HCT116 (cell line): ENCODE results near the gene GALC. TPM values are rescaled to one million over a fixed set of nuclear protein-coding genes. Genes with fewer than 3 reads are reported as not detected.

Experiments used
- ATAC-seq: fragments of 200-7000 bp; cut with Tn5 transposase; 2 replicates; pipeline ENCODE4 v1.9.1; 2020; ENCODE audit warnings: mild to moderate bottlenecking, moderate library complexity
- BruUV-seq: library from RNA; stranded (reverse); fragments of 400-500 nt; replicated peaks from 2 replicates; lab custom pipeline; 2021; lab: Mats Ljungman, UMichigan
- CTCF ChIA-PET: fragments of 300-600 bp; sonication (Branson Sonifier 250); formaldehyde crosslinking; loops from one replicate; lab custom pipeline; 2021; ENCODE audit warnings: antibody characterized with exemption; lab: Charles Lee
- POLR2A ChIA-PET: fragments of 300-600, 350-600 bp; sonication (Branson Sonifier 250); formaldehyde crosslinking; loops from one replicate; lab custom pipeline; 2021; ENCODE audit warnings: antibody characterized with exemption; lab: Charles Lee
- RAD21 ChIA-PET, 2 experiments: fragments of 300-600 bp; sonication (Branson Sonifier 250); formaldehyde crosslinking; loops; one replicate each; lab custom pipeline; 2023; ENCODE audit warnings: low total read pairs in 2 of 2; ENCODE audit not compliant: uncharacterized antibody in 2 of 2, unreplicated experiment in 2 of 2, low non-redundant PET in 1 of 2; lab: Charles Lee
- DNase-seq: peaks from one replicate; pipeline ENCODE4 v3.0.0-alpha.2; 2010; ENCODE audit warnings: low read depth, low spot score
- H2AFZ ChIP-seq: fragments of 200-600 bp; shearing (Covaris generic), sonication (generic); 2 replicates; pipeline ENCODE4 v1.6.1; 2017; ENCODE audit warnings: low read depth, mixed run types, mixed read lengths, antibody characterized with exemption, low read length; ENCODE audit not compliant: poor library complexity, severe bottlenecking
- H3K27ac ChIP-seq: 2 replicates; pipeline ENCODE4 v1.5.1; 2012; ENCODE audit warnings: low read depth, low read length
- H3K27me3 ChIP-seq: fragments of 200-600 bp; sonication (generic); 2 replicates; pipeline ENCODE4 v1.6.1; 2016; ENCODE audit warnings: mixed run types, low read length, mixed read lengths; ENCODE audit not compliant: insufficient read depth
- H3K36me3 ChIP-seq, 2 experiments: fragments of 200-500 bp in 1 of 2; fragments of 200-600 bp in 1 of 2; sonication (Bioruptor generic) in 1 of 2; sonication (generic) in 1 of 2; 2 replicates each; pipeline versions ENCODE4 v1.5.1 to v1.6.1; 2014 to 2016; ENCODE audit warnings: low read length in 2 of 2, inconsistent platforms in 1 of 2, mixed read lengths in 1 of 2, mixed run types in 1 of 2; ENCODE audit not compliant: insufficient read depth in 2 of 2, control insufficient read depth in 1 of 2
- H3K4me1 ChIP-seq, 2 experiments: fragments of 200-600 bp in 1 of 2; sonication (generic) in 1 of 2; 2 replicates each; pipeline versions ENCODE4 v1.5.1 to v1.6.1; 2012 to 2017; ENCODE audit warnings: low read length in 2 of 2, inconsistent platforms in 1 of 2, mild to moderate bottlenecking in 1 of 2, mixed read lengths in 1 of 2, mixed run types in 1 of 2, moderate library complexity in 1 of 2; ENCODE audit not compliant: insufficient read depth in 2 of 2, control insufficient read depth in 1 of 2
- H3K4me2 ChIP-seq: fragments of 200-600 bp; sonication (generic); 2 replicates; pipeline ENCODE4 v1.6.1; 2017; ENCODE audit warnings: mixed run types, low read length, mixed read lengths
- H3K4me3 ChIP-seq, 2 experiments: fragments of 200-600 bp in 1 of 2; sonication (generic) in 1 of 2; replicated peaks in 1 of 2; 2 replicates each; pipeline ENCODE4 v1.5.1; 2011 to 2016; ENCODE audit warnings: low read length in 2 of 2, control low read depth in 1 of 2, low read depth in 1 of 2, mild to moderate bottlenecking in 1 of 2, mixed read lengths in 1 of 2, mixed run types in 1 of 2
- H3K79me2 ChIP-seq: fragments of 200-600 bp; sonication (generic); 2 replicates; pipeline ENCODE4 v1.6.1; 2017; ENCODE audit warnings: mild to moderate bottlenecking, mixed run types, low read length, moderate library complexity, mixed read lengths; ENCODE audit not compliant: insufficient read depth
- H3K9ac ChIP-seq: fragments of 200-600 bp; sonication (generic); 2 replicates; pipeline ENCODE4 v1.6.1; 2016; ENCODE audit warnings: low read length, mixed read lengths
- H3K9me2 ChIP-seq: fragments of 200-600 bp; sonication (generic), shearing (Covaris generic); 2 replicates; pipeline ENCODE4 v1.6.1; 2017; ENCODE audit warnings: mixed run types, mild to moderate bottlenecking, moderate library complexity; ENCODE audit not compliant: insufficient read depth
- H3K9me3 ChIP-seq, 2 experiments: fragments of 200-500 bp in 1 of 2; fragments of 200-600 bp in 1 of 2; sonication (Bioruptor generic) in 1 of 2; sonication (generic) in 1 of 2; 2 replicates each; pipeline ENCODE4 v1.6.1; 2014 to 2017; ENCODE audit warnings: low read length in 2 of 2, mixed read lengths in 2 of 2, inconsistent platforms in 1 of 2, low read depth in 1 of 2, mild to moderate bottlenecking in 1 of 2, mixed run types in 1 of 2, moderate library complexity in 1 of 2; ENCODE audit not compliant: control insufficient read depth in 1 of 2, insufficient read depth in 1 of 2
- H4K20me1 ChIP-seq: fragments of 200-600 bp; sonication (generic), shearing (Covaris generic); 2 replicates; pipeline ENCODE4 v1.6.1; 2017; ENCODE audit warnings: mixed run types, mild to moderate bottlenecking, moderate library complexity; ENCODE audit not compliant: insufficient read depth
- EZH2 ChIP-seq: fragments of 200-600 bp; sonication (generic); IDR thresholded peaks from 2 replicates; pipeline ENCODE4 v1.6.1; 2017; ENCODE audit warnings: antibody characterized with exemption, mixed run types
- JUND ChIP-seq: IDR thresholded peaks from 2 replicates; pipeline ENCODE4 v1.6.1; 2012
- POLR2A ChIP-seq: IDR thresholded peaks from 2 replicates; pipeline ENCODE4 v1.7.0; 2011; ENCODE audit warnings: borderline replicate concordance; ENCODE audit not compliant: insufficient read depth, insufficient read length; ENCODE audit errors: extremely low read depth
- POLR2AphosphoS5 ChIP-seq: IDR thresholded peaks from 2 replicates; pipeline ENCODE4 v1.6.1; 2011; ENCODE audit warnings: mild to moderate bottlenecking, low read depth, low read length, moderate library complexity
- RAD21 ChIP-seq: IDR thresholded peaks from 2 replicates; pipeline ENCODE4 v1.6.1; 2012; ENCODE audit warnings: low read depth, mild to moderate bottlenecking
- YY1 ChIP-seq: IDR thresholded peaks from 2 replicates; pipeline ENCODE4 v1.6.1; 2011; ENCODE audit warnings: low read length, low read depth, moderate library complexity, mild to moderate bottlenecking; ENCODE audit not compliant: insufficient replicate concordance; ENCODE audit errors: extremely low read depth
- intact Hi-C: fragments of 100-400 bp; cut with micrococcal nuclease; formaldehyde crosslinking; loops from 2 replicates; pipeline ENCODE4 v1.10.0; 2022
- total RNA-seq: library from RNA; stranded (reverse); gene quantifications from one replicate; pipeline ENCODE4 v1.2.1, GENCODE V29; 2021; ENCODE audit not compliant: unreplicated experiment
- TF ChIP-seq, protein P1 (sequence below), 3 experiments: fragments of 200-600 bp in 1 of 3; sonication (generic) in 1 of 3; IDR thresholded peaks in 2 of 3; conservative IDR thresholded peaks in 1 of 3; 2 replicates each; pipeline ENCODE4 v1.5.1; 2012 to 2017; ENCODE audit warnings: low read depth in 2 of 3, low read length in 2 of 3, antibody characterized with exemption in 1 of 3, borderline replicate concordance in 1 of 3, control low read depth in 1 of 3, mild to moderate bottlenecking in 1 of 3, mixed read lengths in 1 of 3, mixed run types in 1 of 3, moderate library complexity in 1 of 3; ENCODE audit not compliant: insufficient read depth in 1 of 3

The GALC gene
- total RNA-seq, 1 experiment from 2014 or later: 0.59 TPM

DNA sequence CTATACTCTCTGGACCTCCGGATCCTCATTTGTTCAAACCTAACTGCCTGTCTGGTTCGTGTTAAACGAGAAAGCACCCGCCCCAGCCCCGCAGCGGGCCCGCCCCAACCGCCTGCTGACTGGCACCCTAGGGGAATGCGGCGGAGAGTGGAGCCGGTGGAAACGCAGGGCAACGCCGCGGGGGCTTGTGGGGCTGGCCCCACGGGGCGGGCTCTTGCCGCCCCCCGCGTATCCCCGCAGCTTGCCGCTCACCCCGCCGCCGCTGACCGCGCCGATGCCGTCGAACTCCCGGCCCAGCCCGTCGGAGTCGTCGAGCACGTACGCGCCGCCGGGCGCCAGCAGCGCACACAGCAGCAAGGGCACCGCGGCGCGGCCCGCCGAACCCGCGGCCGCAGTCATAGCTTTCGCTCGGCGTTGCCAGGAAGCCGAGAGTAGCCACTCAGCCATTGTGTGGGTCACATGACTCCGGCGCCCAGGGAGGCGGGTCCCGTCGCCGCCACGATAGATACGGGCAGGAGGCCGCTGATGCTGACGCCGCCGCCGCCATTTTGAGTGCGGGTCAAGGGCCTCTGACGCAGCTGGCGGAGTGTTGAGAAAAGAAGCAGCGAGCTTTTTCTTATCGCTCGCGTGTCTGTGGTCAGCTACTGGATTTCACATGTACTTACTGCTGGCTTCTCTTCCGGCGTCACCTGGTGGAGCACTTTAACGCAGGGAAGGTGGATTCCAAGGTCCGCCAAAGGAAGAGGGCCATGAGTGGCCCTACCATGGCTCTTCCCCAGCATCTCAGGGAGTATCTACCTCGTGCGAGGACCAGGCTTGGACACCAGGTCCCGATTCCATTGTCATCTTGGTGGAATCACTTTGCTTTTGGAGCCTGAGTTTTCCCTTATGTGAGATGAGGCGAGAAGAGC is at the start of gene GALC (continued):
- TF ChIP-seq YY1: no peak

DNA sequence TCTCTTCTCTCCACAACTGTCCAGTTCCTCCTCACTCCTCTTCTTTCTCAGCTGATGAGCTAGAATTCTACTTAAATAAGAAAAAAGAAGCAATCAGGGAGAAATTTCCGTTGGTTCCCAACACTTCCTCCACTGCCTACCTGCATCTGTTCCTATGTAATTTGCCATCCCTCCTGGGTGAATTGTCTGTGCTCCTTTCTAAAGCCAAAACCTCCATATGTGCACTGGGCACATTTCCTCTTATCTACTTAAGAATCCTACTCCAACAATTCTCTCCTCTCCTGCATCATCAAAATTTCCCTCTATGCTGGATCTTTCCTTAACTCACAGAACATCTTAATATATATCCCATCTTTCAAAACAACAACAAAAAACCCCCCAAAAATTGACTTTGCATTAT is 47.2 kb upstream of the GALC start:
- BruUV-seq: no TSS peak
- H3K4me3 ChIP-seq: no peak overlapping the region
- no peaks in the 10 kb centered on the region for H4K20me1 ChIP-seq
- intact Hi-C loops: no loop called here
- H3K27me3 ChIP-seq: no peaks in the 10 kb centered on the region
- RAD21 ChIA-PET: no interaction called here
- H3K9me3 ChIP-seq: no peaks in the 10 kb centered on the region; a peak in 1 of 4 replicates
- no peak for ATAC-seq
- H2AFZ ChIP-seq: no peak overlapping the region
- no peak overlapping the region for H3K27ac ChIP-seq
- no peaks in the 10 kb centered on the region for H3K9me2 ChIP-seq
- H3K4me2 ChIP-seq: no peak overlapping the region
- H3K79me2 ChIP-seq: no peaks in the 10 kb centered on the region
- TF ChIP-seq POLR2AphosphoS5 (no peak), POLR2A (no peak), JUND (no peak), EZH2 (no peak), RAD21 (no peak)
- TF ChIP-seq, protein P1, sequence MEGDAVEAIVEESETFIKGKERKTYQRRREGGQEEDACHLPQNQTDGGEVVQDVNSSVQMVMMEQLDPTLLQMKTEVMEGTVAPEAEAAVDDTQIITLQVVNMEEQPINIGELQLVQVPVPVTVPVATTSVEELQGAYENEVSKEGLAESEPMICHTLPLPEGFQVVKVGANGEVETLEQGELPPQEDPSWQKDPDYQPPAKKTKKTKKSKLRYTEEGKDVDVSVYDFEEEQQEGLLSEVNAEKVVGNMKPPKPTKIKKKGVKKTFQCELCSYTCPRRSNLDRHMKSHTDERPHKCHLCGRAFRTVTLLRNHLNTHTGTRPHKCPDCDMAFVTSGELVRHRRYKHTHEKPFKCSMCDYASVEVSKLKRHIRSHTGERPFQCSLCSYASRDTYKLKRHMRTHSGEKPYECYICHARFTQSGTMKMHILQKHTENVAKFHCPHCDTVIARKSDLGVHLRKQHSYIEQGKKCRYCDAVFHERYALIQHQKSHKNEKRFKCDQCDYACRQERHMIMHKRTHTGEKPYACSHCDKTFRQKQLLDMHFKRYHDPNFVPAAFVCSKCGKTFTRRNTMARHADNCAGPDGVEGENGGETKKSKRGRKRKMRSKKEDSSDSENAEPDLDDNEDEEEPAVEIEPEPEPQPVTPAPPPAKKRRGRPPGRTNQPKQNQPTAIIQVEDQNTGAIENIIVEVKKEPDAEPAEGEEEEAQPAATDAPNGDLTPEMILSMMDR (IDR thresholded peaks at IDR 0.05 in 2 of 3, conservative IDR thresholded peaks at IDR 0.05 in 1 of 3; ENCODE audit: borderline replicate concordance in 1 of 3, insufficient read depth in 1 of 3, low read depth in 2 of 3, low read length in 2 of 3): no peak
- POLR2A ChIA-PET: no interaction called here
- H3K4me1 ChIP-seq: no peaks in the 10 kb centered on the region
- CTCF ChIA-PET: no interaction called here
- no peaks in the 10 kb centered on the region for H3K36me3 ChIP-seq
- DNase-seq: no peak
- H3K9ac ChIP-seq: no peak overlapping the region
